ENCODE results near the gene MSTO1.

GRCh38 chr1:155608888-155609225, 1.2 kb upstream of the MSTO1 start:
- TF ChIP-seq CTCF (conservative IDR thresholded peaks at IDR 0.05) = no peak
- no peak for TF ChIP-seq ZFX (IDR thresholded peaks at IDR 0.05)
